HepG2 (cell line): ENCODE measurements around the gene EPHA3. TPM values are rescaled to one million over a fixed set of nuclear protein-coding genes. Genes with fewer than 3 reads are reported as not detected.

Source experiments
- ATAC-seq: fragments of 200-7000 bp; cut with Tn5 transposase; 3 replicates; pipeline ENCODE4 v1.9.1; 2020; ENCODE audit warnings: mild to moderate bottlenecking, moderate library complexity
- BruUV-seq: library from RNA; stranded (reverse); fragments of 400-500 nt; replicated peaks from 2 replicates; lab custom pipeline; 2021; lab: Mats Ljungman, UMichigan
- CTCF ChIA-PET: fragments of 300-600 bp; formaldehyde crosslinking; extraction: SDS; loops from one replicate; lab custom pipeline; 2021; ENCODE audit warnings: low total read pairs, inconsistent platforms, low intra/inter-chr PET ratio; lab: Yijun Ruan, JAX
- POLR2A ChIA-PET: fragments of 350-600 bp; sonication (Branson Sonifier 250); formaldehyde crosslinking; loops from one replicate; lab custom pipeline; 2020; ENCODE audit warnings: antibody characterized with exemption, inconsistent platforms; lab: Yijun Ruan, JAX
- DNase-seq: peaks from one replicate; pipeline ENCODE4 v3.0.0-alpha.2; 2015; ENCODE audit warnings: low spot score
- FAIRE-seq: peaks from 3 replicates; lab custom pipeline; 2011; peaks lifted over from hg19 to GRCh38; lab: Jason Lieb, UNC
- H2AFZ ChIP-seq: one replicate; pipeline ENCODE4 v1.6.1; 2011; ENCODE audit warnings: low read length, inconsistent platforms
- H3K27ac ChIP-seq: fragments of 300-600 bp; 3 replicates; pipeline ENCODE4 v1.8.0; 2011; ENCODE audit warnings: mixed run types, mild to moderate bottlenecking, mixed read lengths, low read length, inconsistent platforms; ENCODE audit not compliant: insufficient read depth; ENCODE audit errors: extremely low read length
- H3K27me3 ChIP-seq, 2 experiments: fragments of 200-600 bp in 1 of 2; 2 replicates in 1 of 2; 3 replicates in 1 of 2; pipeline versions ENCODE4 v1.6.0 to v1.8.0; 2011; ENCODE audit warnings: low read length in 2 of 2, mild to moderate bottlenecking in 2 of 2, moderate library complexity in 2 of 2, inconsistent platforms in 1 of 2; ENCODE audit not compliant: insufficient read depth in 2 of 2, control insufficient read depth in 1 of 2
- H3K36me3 ChIP-seq, 2 experiments: fragments of 200-600 bp in 1 of 2; replicated peaks in 1 of 2; 2 replicates in 1 of 2; 3 replicates in 1 of 2; pipeline versions ENCODE4 v1.5.1 to v1.8.0; 2011; ENCODE audit warnings: low read length in 2 of 2, inconsistent platforms in 1 of 2; ENCODE audit not compliant: insufficient read depth in 2 of 2, control insufficient read depth in 1 of 2
- H3K4me1 ChIP-seq: 2 replicates; pipeline ENCODE4 v1.5.1; 2012; ENCODE audit warnings: low read length, inconsistent platforms; ENCODE audit not compliant: insufficient read depth
- H3K4me2 ChIP-seq: 2 replicates; pipeline ENCODE4 v1.6.0; 2011; ENCODE audit warnings: low read depth, low read length, inconsistent platforms
- H3K4me3 ChIP-seq, 3 experiments: fragments of 200-600 bp in 1 of 3; sonication (generic), shearing (Covaris generic) in 1 of 3; replicated peaks in 1 of 3; 2 replicates each; pipeline ENCODE4 v1.5.1; 2011 to 2016; ENCODE audit warnings: low read length in 3 of 3, inconsistent platforms in 2 of 3, low read depth in 2 of 3, mild to moderate bottlenecking in 2 of 3, control low read depth in 1 of 3, mixed read lengths in 1 of 3; ENCODE audit not compliant: insufficient read depth in 1 of 3
- H3K79me2 ChIP-seq: one replicate; pipeline ENCODE4 v1.6.1; 2011; ENCODE audit warnings: low read length, inconsistent platforms; ENCODE audit not compliant: insufficient read depth
- H3K9ac ChIP-seq: 2 replicates; pipeline ENCODE4 v1.6.0; 2011; ENCODE audit warnings: mild to moderate bottlenecking, low read depth, low read length, inconsistent platforms; ENCODE audit not compliant: insufficient read depth
- H3K9me3 ChIP-seq: 2 replicates; pipeline ENCODE4 v1.5.1; 2012; ENCODE audit warnings: mild to moderate bottlenecking, low read length
- H4K20me1 ChIP-seq: 2 replicates; pipeline ENCODE4 v1.6.0; 2011; ENCODE audit warnings: inconsistent platforms, mild to moderate bottlenecking, low read length, moderate library complexity; ENCODE audit not compliant: insufficient read depth
- CEBPB ChIP-seq: IDR thresholded peaks from 2 replicates; pipeline ENCODE4 v1.6.1; 2011; ENCODE audit warnings: low read depth, low read length, improper control_type of control experiment, borderline replicate concordance
- CSRNP2 ChIP-seq: sonication (generic); formaldehyde crosslinking; conservative IDR thresholded peaks from 2 replicates; pipeline ENCODE4 v1.8.0; 2022; ENCODE audit warnings: low read depth, missing genetic modification reagents
- DDIT3 ChIP-seq: sonication (generic); formaldehyde crosslinking; IDR thresholded peaks from 2 replicates; pipeline ENCODE4 v1.4.0; 2020; ENCODE audit warnings: mild to moderate bottlenecking, missing genetic modification reagents
- GATAD1 ChIP-seq: IDR thresholded peaks from 2 replicates; pipeline ENCODE4 v1.6.1; 2016; ENCODE audit warnings: missing genetic modification reagents, missing compliant biosample characterization
- GLI4 ChIP-seq: sonication (generic); formaldehyde crosslinking; IDR thresholded peaks from 2 replicates; pipeline ENCODE4 v1.5.1; 2020; ENCODE audit warnings: missing genetic modification reagents, mild to moderate bottlenecking, moderate library complexity, borderline replicate concordance
- NFKBIZ ChIP-seq: IDR thresholded peaks from 2 replicates; pipeline ENCODE4 v1.6.1; 2018; ENCODE audit warnings: missing genetic modification reagents, missing compliant biosample characterization
- PBX2 ChIP-seq: IDR thresholded peaks from 2 replicates; pipeline ENCODE4 v1.6.1; 2016; ENCODE audit warnings: control low read depth
- POLR2A ChIP-seq, 2 experiments: IDR thresholded peaks; 2 replicates each; pipeline ENCODE4 v1.6.1; 2011; ENCODE audit warnings: low read depth in 2 of 2, low read length in 2 of 2, mild to moderate bottlenecking in 1 of 2, moderate library complexity in 1 of 2; ENCODE audit not compliant: insufficient read depth in 1 of 2
- RNF2 ChIP-seq: fragments of 450-650 bp; conservative IDR thresholded peaks from 2 replicates; pipeline ENCODE4 v1.6.1; 2016; ENCODE audit warnings: low read depth
- SOX5 ChIP-seq: IDR thresholded peaks from 2 replicates; pipeline ENCODE4 v1.6.1; 2016; ENCODE audit warnings: borderline replicate concordance
- ZNF136 ChIP-seq: sonication (generic); formaldehyde crosslinking; IDR thresholded peaks from 2 replicates; pipeline ENCODE4 v1.8.1; 2022; ENCODE audit warnings: low read depth, mild to moderate bottlenecking, moderate library complexity, missing genetic modification reagents
- ZNF235 ChIP-seq: sonication (generic); formaldehyde crosslinking; IDR thresholded peaks from 2 replicates; pipeline ENCODE4 v1.8.1; 2023; ENCODE audit warnings: mild to moderate bottlenecking, missing genetic modification reagents, borderline replicate concordance
- ZNF367 ChIP-seq: sonication (generic); formaldehyde crosslinking; IDR thresholded peaks from 2 replicates; pipeline ENCODE4 v1.4.0; 2020; ENCODE audit warnings: missing genetic modification reagents, borderline replicate concordance
- ZNF414 ChIP-seq: sonication (generic); formaldehyde crosslinking; IDR thresholded peaks from 2 replicates; pipeline ENCODE4 v1.5.0; 2020; ENCODE audit warnings: missing genetic modification reagents
- ZNF800 ChIP-seq: sonication (generic); formaldehyde crosslinking; IDR thresholded peaks from 2 replicates; pipeline ENCODE4 v1.4.0; 2020; ENCODE audit warnings: missing genetic modification reagents
- ZSCAN12 ChIP-seq: sonication (generic); formaldehyde crosslinking; IDR thresholded peaks from 2 replicates; pipeline ENCODE4 v1.9.0; 2021; ENCODE audit warnings: mild to moderate bottlenecking, missing genetic modification reagents
- WGBS: methylation state at CpG from one replicate; pipeline ENCODE4 v1.1.6; 2017; ENCODE audit warnings: low lambda C conversion rate; 5-methylcytosine and 5-hydroxymethylcytosine counted together
- in situ Hi-C: cut with HindIII; loops from 2 replicates; pipeline ENCODE4 v1.10.0; 2017; ENCODE audit warnings: low pct_unique_long_range_greater_than_20kb; ENCODE audit not compliant: extremely low pct_ligation_motif_present
- intact Hi-C: fragments of 100-400 bp; cut with micrococcal nuclease; formaldehyde crosslinking; loops from one replicate; pipeline ENCODE4 v1.10.0; 2022; ENCODE audit not compliant: unreplicated experiment
- polyA plus RNA-seq, 8 experiments: library from polyadenylated mRNA; depleted of rRNA in 3 of 8; stranded (reverse) in 7 of 8; unstranded in 1 of 8; fragments of >200 nt; fragmentation: Illumina TruSeq in 4 of 8; extraction: Trizol in 4 of 8; gene quantifications; 2 replicates each; pipeline versions ENCODE4 v1.2.1 to v1.2.3, GENCODE V29; 2011 to 2016; ENCODE audit warnings: low read depth in 4 of 8, missing spikeins in 1 of 8, mixed read lengths in 1 of 8; ENCODE audit not compliant: insufficient read depth in 1 of 8
- total RNA-seq, 5 experiments: library from RNA; depleted of rRNA; stranded (reverse); fragments of >200 nt; fragmentation: Illumina TruSeq; extraction: Trizol; gene quantifications; 2 replicates each; pipeline ENCODE4 v1.2.3, GENCODE V29; 2016; ENCODE audit warnings: low read depth in 1 of 5

The EPHA3 gene
- total and polyA plus RNA-seq, 2 of the 13 experiments (the other 11 are each of a cell fraction or from before 2014, with no cell fraction given) = 0.01 TPM; not detected in 1

- Histone ChIP-seq H3K4me3 (no peak overlapping the region), H4K20me1 (no peaks in the 10 kb centered on the region), H2AFZ (no peak overlapping the region), H3K4me2 (no peak overlapping the region), H3K9ac (no peak overlapping the region), H3K9me3 (no peaks in the 10 kb centered on the region), H3K27me3 (no peaks in the 10 kb centered on the region)
- WGBS = 1% methylated on average over 3 of the region's 3 CpGs
- no peak for ATAC-seq
- in situ Hi-C loops = no loop called here
- BruUV-seq = no TSS peak
- no peak for TF ChIP-seq GATAD1
- TF ChIP-seq NFKBIZ (CRISPR knock-in tag) = no peak
- no peak for TF ChIP-seq ZNF367 (CRISPR knock-in tag)
- TF ChIP-seq ZNF414 (CRISPR knock-in tag) = no peak
- TF ChIP-seq ZNF800 (CRISPR knock-in tag) = no peak
- no peak for TF ChIP-seq POLR2A (IDR thresholded peaks at IDR 0.05; ENCODE audit: insufficient read depth in 1 of 2, low read depth in 2 of 2, low read length in 2 of 2)
- no peak for TF ChIP-seq ZNF136 (CRISPR knock-in tag)
- no peak for TF ChIP-seq PBX2
- no peak for TF ChIP-seq CSRNP2 (CRISPR knock-in tag)
- no peak for TF ChIP-seq RNF2
- no peak for TF ChIP-seq ZSCAN12
- TF ChIP-seq GLI4 = no peak
- no peak for TF ChIP-seq ZNF235 (CRISPR knock-in tag)
- TF ChIP-seq DDIT3 (CRISPR knock-in tag) = no peak
- no peak for TF ChIP-seq SOX5 (CRISPR knock-in tag)
- TF ChIP-seq CEBPB = no peak
- TF ChIP-seq, all 625 proteins: peak for 0
- intact Hi-C loops = no loop called here
- no peak for DNase-seq
- Histone ChIP-seq H3K27ac (no peak overlapping the region), H3K79me2 (no peaks in the 10 kb centered on the region), H3K36me3 (no peaks in the 10 kb centered on the region), H3K4me1 (no peaks in the 10 kb centered on the region)
- no peak for FAIRE-seq
- ChIA-PET POLR2A (no interaction called here), CTCF (no interaction called here)
These were observed 261.4 kb downstream of the EPHA3 start for GRCh38 chr3:89368846-89369245.
